Liver (tissue), 9 donors: ENCODE results near the gene KDM6A. TPM values are rescaled to one million over a fixed set of nuclear protein-coding genes. Genes with fewer than 3 reads are reported as not detected.

ENCODE experiments used
- DNase-seq: peaks from one replicate; pipeline ENCODE4 v3.0.0-alpha.2; 2017; ENCODE audit warnings: low spot score
- H3K27ac ChIP-seq, 2 donors: one replicate each; pipeline ENCODE4 v1.7.0; 2013; ENCODE audit warnings: inconsistent platforms in 2 of 2, low read length in 2 of 2, control low read depth in 1 of 2, low read depth in 1 of 2, mild to moderate bottlenecking in 1 of 2
- H3K27me3 ChIP-seq, 4 donors: one replicate each; pipeline versions ENCODE4 v1.6.1 to v1.7.0; 2013; ENCODE audit warnings: low read length in 3 of 4, inconsistent platforms in 1 of 4, mild to moderate bottlenecking in 1 of 4, moderate library complexity in 1 of 4; ENCODE audit not compliant: control insufficient read depth in 4 of 4, insufficient read depth in 4 of 4
- H3K36me3 ChIP-seq, 4 donors: one replicate each; pipeline versions ENCODE4 v1.6.1 to v1.7.0; 2013; ENCODE audit warnings: low read length in 3 of 4, mild to moderate bottlenecking in 3 of 4, low read depth in 1 of 4, moderate library complexity in 1 of 4; ENCODE audit not compliant: control insufficient read depth in 4 of 4, insufficient read depth in 3 of 4
- H3K4me1 ChIP-seq, 4 donors: one replicate each; pipeline versions ENCODE4 v1.6.1 to v1.7.0; 2013; ENCODE audit warnings: low read length in 3 of 4, mild to moderate bottlenecking in 3 of 4, moderate library complexity in 1 of 4; ENCODE audit not compliant: control insufficient read depth in 4 of 4, insufficient read depth in 4 of 4
- H3K4me3 ChIP-seq, 3 donors: one replicate each; pipeline versions ENCODE4 v1.6.1 to v1.7.0; 2013; ENCODE audit warnings: low read length in 3 of 3, control low read depth in 1 of 3, low read depth in 1 of 3, mild to moderate bottlenecking in 1 of 3
- H3K9ac ChIP-seq, 2 donors: one replicate each; pipeline ENCODE4 v1.7.0; 2013; ENCODE audit warnings: low read length in 2 of 2, mild to moderate bottlenecking in 2 of 2, moderate library complexity in 2 of 2, control low read depth in 1 of 2, low read depth in 1 of 2
- H3K9me3 ChIP-seq, 4 donors: one replicate each; pipeline versions ENCODE4 v1.6.1 to v1.7.0; 2013; ENCODE audit warnings: low read length in 3 of 4; ENCODE audit not compliant: control insufficient read depth in 4 of 4
- EGR1 ChIP-seq, 2 donors: IDR thresholded peaks; 2 replicates each; pipeline ENCODE4 v1.6.1; 2016 to 2018; ENCODE audit warnings: antibody characterized with exemption in 2 of 2, low read depth in 2 of 2
- FOXA1 ChIP-seq: IDR thresholded peaks from 2 replicates; pipeline ENCODE4 v1.6.1; 2016; ENCODE audit warnings: antibody characterized with exemption
- GABPA ChIP-seq, 2 donors: IDR thresholded peaks in 1 of 2; conservative IDR thresholded peaks in 1 of 2; 2 replicates each; pipeline ENCODE4 v1.6.1; 2016; ENCODE audit warnings: antibody characterized with exemption in 2 of 2, mild to moderate bottlenecking in 1 of 2, moderate library complexity in 1 of 2
- JUND ChIP-seq, 2 donors: IDR thresholded peaks; 2 replicates each; pipeline ENCODE4 v1.6.1; 2016; ENCODE audit warnings: antibody characterized with exemption in 2 of 2
- NR2F2 ChIP-seq: IDR thresholded peaks from 2 replicates; pipeline ENCODE4 v1.6.1; 2016; ENCODE audit warnings: antibody characterized with exemption
- RAD21 ChIP-seq, 2 donors: IDR thresholded peaks; 2 replicates each; pipeline ENCODE4 v1.6.1; 2016; ENCODE audit warnings: antibody characterized with exemption in 2 of 2, mild to moderate bottlenecking in 2 of 2
- RXRA ChIP-seq, 2 donors: IDR thresholded peaks; 2 replicates each; pipeline ENCODE4 v1.6.1; 2017 to 2018; ENCODE audit warnings: antibody characterized with exemption in 2 of 2, mild to moderate bottlenecking in 1 of 2
- TAF1 ChIP-seq: conservative IDR thresholded peaks from 2 replicates; pipeline ENCODE4 v1.6.1; 2016; ENCODE audit warnings: antibody characterized with exemption, mild to moderate bottlenecking
- WGBS: extraction: QIAGEN DNeasy Blood & Tissue Kit; methylation state at CpG from one replicate; pipeline ENCODE4 v1.1.7; 2013; 5-methylcytosine and 5-hydroxymethylcytosine counted together
- polyA plus RNA-seq, 2 donors: library from polyadenylated mRNA; stranded (reverse) in 1 of 2; unstranded in 1 of 2; fragments of 200-250 nt in 1 of 2; fragments of >200 nt in 1 of 2; fragmentation: Nextera tagmentation in 1 of 2; extraction: Ambion mirVana in 1 of 2; gene quantifications; one replicate each; pipeline versions ENCODE4 v1.2.1 to v1.2.3, GENCODE V29; 2013 to 2015
- total RNA-seq, 2 donors: library from RNA; depleted of rRNA; stranded (reverse); fragments of >200 nt; gene quantifications; one replicate each; pipeline ENCODE4 v1.2.3, GENCODE V29; 2014
- TF ChIP-seq, protein P1 (sequence below): IDR thresholded peaks from 2 replicates; pipeline ENCODE4 v1.6.1; 2016; ENCODE audit warnings: antibody characterized with exemption, mild to moderate bottlenecking
- TF ChIP-seq, protein P2 (sequence below): IDR thresholded peaks from 2 replicates; pipeline ENCODE4 v1.6.1; 2016; ENCODE audit warnings: antibody characterized with exemption
- TF ChIP-seq, protein P3 (sequence below): fragments of 150-350 bp; IDR thresholded peaks from 2 replicates; pipeline ENCODE4 v1.5.1; 2017; ENCODE audit warnings: improper control_type of control experiment, low read depth, low read length; ENCODE audit not compliant: missing input control
- TF ChIP-seq, protein P4 (sequence below): IDR thresholded peaks from 2 replicates; pipeline ENCODE4 v1.6.1; 2016; ENCODE audit warnings: antibody characterized with exemption
- TF ChIP-seq, protein P5 (sequence below): IDR thresholded peaks from 2 replicates; pipeline ENCODE4 v1.6.1; 2016; ENCODE audit warnings: antibody characterized with exemption
- donor health status: healthy.
- donor health status: healthy.
- donor health status: healthy.
- donor health status: healthy.
- donor health status: healthy.

Gene KDM6A
- total and polyA plus RNA-seq, 4 donors: 5.3 to 30.2 (median 18.2) TPM

DNA sequence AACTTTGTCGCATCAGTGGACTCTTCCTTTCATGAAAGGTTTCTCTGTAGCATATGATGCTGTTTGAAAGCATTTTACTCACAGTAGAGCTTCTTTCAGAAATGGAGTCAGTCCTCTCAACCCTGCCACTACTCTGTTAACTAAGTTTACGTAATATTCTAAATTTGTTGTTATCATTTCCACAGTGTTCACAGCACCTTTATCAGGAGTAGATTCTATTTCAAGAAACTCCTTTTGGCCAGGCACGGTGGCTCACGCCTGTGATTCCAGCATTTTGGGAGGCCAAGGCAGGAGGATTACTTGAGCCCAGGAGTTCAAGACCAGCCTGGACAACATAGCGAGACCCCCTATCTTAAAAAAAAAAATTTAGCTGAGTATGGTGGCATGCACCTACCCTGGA lies 90.0 kb downstream of the KDM6A start (continued):
- TF ChIP-seq, protein P1, sequence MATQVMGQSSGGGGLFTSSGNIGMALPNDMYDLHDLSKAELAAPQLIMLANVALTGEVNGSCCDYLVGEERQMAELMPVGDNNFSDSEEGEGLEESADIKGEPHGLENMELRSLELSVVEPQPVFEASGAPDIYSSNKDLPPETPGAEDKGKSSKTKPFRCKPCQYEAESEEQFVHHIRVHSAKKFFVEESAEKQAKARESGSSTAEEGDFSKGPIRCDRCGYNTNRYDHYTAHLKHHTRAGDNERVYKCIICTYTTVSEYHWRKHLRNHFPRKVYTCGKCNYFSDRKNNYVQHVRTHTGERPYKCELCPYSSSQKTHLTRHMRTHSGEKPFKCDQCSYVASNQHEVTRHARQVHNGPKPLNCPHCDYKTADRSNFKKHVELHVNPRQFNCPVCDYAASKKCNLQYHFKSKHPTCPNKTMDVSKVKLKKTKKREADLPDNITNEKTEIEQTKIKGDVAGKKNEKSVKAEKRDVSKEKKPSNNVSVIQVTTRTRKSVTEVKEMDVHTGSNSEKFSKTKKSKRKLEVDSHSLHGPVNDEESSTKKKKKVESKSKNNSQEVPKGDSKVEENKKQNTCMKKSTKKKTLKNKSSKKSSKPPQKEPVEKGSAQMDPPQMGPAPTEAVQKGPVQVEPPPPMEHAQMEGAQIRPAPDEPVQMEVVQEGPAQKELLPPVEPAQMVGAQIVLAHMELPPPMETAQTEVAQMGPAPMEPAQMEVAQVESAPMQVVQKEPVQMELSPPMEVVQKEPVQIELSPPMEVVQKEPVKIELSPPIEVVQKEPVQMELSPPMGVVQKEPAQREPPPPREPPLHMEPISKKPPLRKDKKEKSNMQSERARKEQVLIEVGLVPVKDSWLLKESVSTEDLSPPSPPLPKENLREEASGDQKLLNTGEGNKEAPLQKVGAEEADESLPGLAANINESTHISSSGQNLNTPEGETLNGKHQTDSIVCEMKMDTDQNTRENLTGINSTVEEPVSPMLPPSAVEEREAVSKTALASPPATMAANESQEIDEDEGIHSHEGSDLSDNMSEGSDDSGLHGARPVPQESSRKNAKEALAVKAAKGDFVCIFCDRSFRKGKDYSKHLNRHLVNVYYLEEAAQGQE: no peak
- TF ChIP-seq TAF1: no peak
- TF ChIP-seq RAD21 (IDR thresholded peaks at IDR 0.05): no peak

DNA sequence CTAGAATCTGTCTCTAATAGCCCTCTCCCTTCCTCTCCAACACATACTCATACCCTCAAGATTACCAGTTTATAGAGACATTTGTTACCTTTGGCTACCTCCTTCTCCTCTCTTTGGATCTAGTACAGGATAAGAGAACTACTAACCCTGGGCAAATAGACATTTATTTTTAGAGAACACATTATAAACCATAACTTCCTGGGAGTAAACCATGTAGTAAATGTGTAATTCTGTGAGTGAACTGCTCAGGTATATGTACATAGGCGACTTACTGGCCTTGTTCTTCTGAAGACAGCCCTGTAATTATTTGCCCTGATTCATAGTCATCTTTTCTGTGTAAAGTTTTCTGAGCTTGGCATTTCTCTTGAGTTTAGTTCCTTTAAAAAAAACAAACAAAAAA lies 94.2 kb downstream of the KDM6A start:
- peaks cover 0 to 3% (median 1%) of the 10 kb centered on the region in 4 donors for H3K4me1 ChIP-seq
- no peak overlapping the region for H3K4me3 ChIP-seq

More for the DNA sequence above, 94.2 kb downstream of the KDM6A start:
- H3K9me3 ChIP-seq: no peaks in the 10 kb centered on the region
- WGBS: 88% methylated on average over 1 of the region's 1 CpG
- DNase-seq: no peak
- no peak overlapping the region for H3K27ac ChIP-seq
- no peak overlapping the region for H3K9ac ChIP-seq
- H3K27me3 ChIP-seq: no peaks in the 10 kb centered on the region
- H3K36me3 ChIP-seq: peaks cover 0 to 4% (median 0%) of the 10 kb centered on the region in 4 donors
- TF ChIP-seq, protein P2, sequence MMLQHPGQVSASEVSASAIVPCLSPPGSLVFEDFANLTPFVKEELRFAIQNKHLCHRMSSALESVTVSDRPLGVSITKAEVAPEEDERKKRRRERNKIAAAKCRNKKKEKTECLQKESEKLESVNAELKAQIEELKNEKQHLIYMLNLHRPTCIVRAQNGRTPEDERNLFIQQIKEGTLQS: no peak
- TF ChIP-seq TAF1 (no peak), EGR1 (IDR thresholded peaks at IDR 0.05; ENCODE audit: low read depth in 2 of 2) (no peak), JUND (IDR thresholded peaks at IDR 0.05) (no peak), GABPA (IDR thresholded peaks at IDR 0.05 in 1 of 2, conservative IDR thresholded peaks at IDR 0.05 in 1 of 2) (no peak), RXRA (IDR thresholded peaks at IDR 0.05) (no peak), NR2F2 (no peak), FOXA1 (no peak)
- TF ChIP-seq, protein P3, sequence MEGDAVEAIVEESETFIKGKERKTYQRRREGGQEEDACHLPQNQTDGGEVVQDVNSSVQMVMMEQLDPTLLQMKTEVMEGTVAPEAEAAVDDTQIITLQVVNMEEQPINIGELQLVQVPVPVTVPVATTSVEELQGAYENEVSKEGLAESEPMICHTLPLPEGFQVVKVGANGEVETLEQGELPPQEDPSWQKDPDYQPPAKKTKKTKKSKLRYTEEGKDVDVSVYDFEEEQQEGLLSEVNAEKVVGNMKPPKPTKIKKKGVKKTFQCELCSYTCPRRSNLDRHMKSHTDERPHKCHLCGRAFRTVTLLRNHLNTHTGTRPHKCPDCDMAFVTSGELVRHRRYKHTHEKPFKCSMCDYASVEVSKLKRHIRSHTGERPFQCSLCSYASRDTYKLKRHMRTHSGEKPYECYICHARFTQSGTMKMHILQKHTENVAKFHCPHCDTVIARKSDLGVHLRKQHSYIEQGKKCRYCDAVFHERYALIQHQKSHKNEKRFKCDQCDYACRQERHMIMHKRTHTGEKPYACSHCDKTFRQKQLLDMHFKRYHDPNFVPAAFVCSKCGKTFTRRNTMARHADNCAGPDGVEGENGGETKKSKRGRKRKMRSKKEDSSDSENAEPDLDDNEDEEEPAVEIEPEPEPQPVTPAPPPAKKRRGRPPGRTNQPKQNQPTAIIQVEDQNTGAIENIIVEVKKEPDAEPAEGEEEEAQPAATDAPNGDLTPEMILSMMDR: no peak
- TF ChIP-seq, protein P4, sequence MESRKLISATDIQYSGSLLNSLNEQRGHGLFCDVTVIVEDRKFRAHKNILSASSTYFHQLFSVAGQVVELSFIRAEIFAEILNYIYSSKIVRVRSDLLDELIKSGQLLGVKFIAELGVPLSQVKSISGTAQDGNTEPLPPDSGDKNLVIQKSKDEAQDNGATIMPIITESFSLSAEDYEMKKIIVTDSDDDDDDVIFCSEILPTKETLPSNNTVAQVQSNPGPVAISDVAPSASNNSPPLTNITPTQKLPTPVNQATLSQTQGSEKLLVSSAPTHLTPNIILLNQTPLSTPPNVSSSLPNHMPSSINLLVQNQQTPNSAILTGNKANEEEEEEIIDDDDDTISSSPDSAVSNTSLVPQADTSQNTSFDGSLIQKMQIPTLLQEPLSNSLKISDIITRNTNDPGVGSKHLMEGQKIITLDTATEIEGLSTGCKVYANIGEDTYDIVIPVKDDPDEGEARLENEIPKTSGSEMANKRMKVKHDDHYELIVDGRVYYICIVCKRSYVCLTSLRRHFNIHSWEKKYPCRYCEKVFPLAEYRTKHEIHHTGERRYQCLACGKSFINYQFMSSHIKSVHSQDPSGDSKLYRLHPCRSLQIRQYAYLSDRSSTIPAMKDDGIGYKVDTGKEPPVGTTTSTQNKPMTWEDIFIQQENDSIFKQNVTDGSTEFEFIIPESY: no peak
- TF ChIP-seq, protein P5, sequence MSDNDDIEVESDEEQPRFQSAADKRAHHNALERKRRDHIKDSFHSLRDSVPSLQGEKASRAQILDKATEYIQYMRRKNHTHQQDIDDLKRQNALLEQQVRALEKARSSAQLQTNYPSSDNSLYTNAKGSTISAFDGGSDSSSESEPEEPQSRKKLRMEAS: no peak
